Left lung (tissue), 14 donors: ENCODE measurements around the gene TTC16. TPM values are rescaled to one million over a fixed set of nuclear protein-coding genes. Genes with fewer than 3 reads are reported as not detected.

ENCODE experiments used
- ATAC-seq: fragments of 200-7000 bp; cut with Tn5 transposase; one replicate; pipeline ENCODE4 v1.9.1; 2020; ENCODE audit warnings: moderate library complexity
- DNase-seq, 4 donors: peaks; one replicate each; pipeline ENCODE4 v3.0.0-alpha.2; 2013 to 2020
- H3K27ac ChIP-seq, 2 donors: fragments of 200-600 bp; sonication (generic) in 1 of 2; one replicate each; pipeline versions ENCODE4 v1.5.0 to v1.8.0; 2020 to 2021
- H3K27me3 ChIP-seq, 2 donors: fragments of 200-600 bp; sonication (generic) in 1 of 2; one replicate each; pipeline versions ENCODE4 v1.5.0 to v1.8.0; 2020 to 2021
- H3K36me3 ChIP-seq, 2 donors: fragments of 200-600 bp; sonication (generic) in 1 of 2; one replicate each; pipeline versions ENCODE4 v1.5.0 to v1.8.0; 2020 to 2021
- H3K4me1 ChIP-seq, 2 donors: fragments of 200-600 bp; one replicate each; pipeline ENCODE4 v1.8.0; 2021
- H3K4me3 ChIP-seq, 2 donors: fragments of 200-600 bp; sonication (generic) in 1 of 2; one replicate each; pipeline versions ENCODE4 v1.5.0 to v1.8.0; 2020 to 2021; ENCODE audit warnings: mild to moderate bottlenecking in 1 of 2
- H3K9me3 ChIP-seq, 2 donors: fragments of 200-600 bp; sonication (generic) in 1 of 2; one replicate each; pipeline versions ENCODE4 v1.5.0 to v1.8.0; 2020 to 2021
- CTCF ChIP-seq, 2 donors: fragments of 200-600 bp; sonication (generic) in 1 of 2; IDR thresholded peaks; one replicate each; pipeline versions ENCODE4 v1.5.0 to v1.8.0; 2021; ENCODE audit warnings: antibody characterized with exemption in 2 of 2
- intact Hi-C, 2 donors: fragments of 100-400 bp; cut with DNase I; formaldehyde crosslinking; loops; one replicate each; pipeline versions ENCODE4 v1.11.2 to v1.14.2; 2022
- long read RNA-seq, 12 donors: library from polyadenylated mRNA in 2 of 12; unstranded in 2 of 12; transcript quantifications; one replicate each; pipeline ENCODE4 v2.0.0 and lab custom pipeline, GENCODE V29; 2019 to 2026
- polyA plus RNA-seq, 6 donors: library from polyadenylated mRNA; unstranded; fragments of 120-200 nt; gene quantifications; one replicate each; pipeline ENCODE4 v1.2.1, GENCODE V29; 2013; ENCODE audit not compliant: insufficient read length in 6 of 6
- total RNA-seq, 2 donors: library from RNA; stranded (reverse); fragmentation: NEBNext Ultra II Directional; extraction: Animal tissue kit (Norgen Biotek cat#: 25700); gene quantifications; one replicate each; pipeline ENCODE4 v1.2.1, GENCODE V29; 2021
- donor health status: DM: no; HTN: yes; CAD: no.
- donor health status: DM: no; HTN: no; CAD: no.

Gene TTC16
- total RNA-seq, result 1 to 10 TPM in 1 of 2 donors, under 1 TPM in 1; 0.15 to 1.0 TPM
- 1 to 10 TPM in 1 of 6 donors, under 1 TPM in 5; 0.29 to 1.4 (median 0.78) TPM for polyA plus RNA-seq
- long read RNA-seq, donor 1, result 0 reads
- long read RNA-seq, donor 2, result 0 reads
- long read RNA-seq, donor 3, result 0 reads
- long read RNA-seq, donor 4, result 0 reads
- long read RNA-seq, donor 5, result 0 reads
- long read RNA-seq, donor 6, result 0 reads
- long read RNA-seq, donor 7, result 0 reads
- long read RNA-seq, donor 8, result 0 reads
- long read RNA-seq, donor 9, result 0 reads
- long read RNA-seq, donor 10, partial matches to known transcripts, result 0 of 1 reads
- long read RNA-seq, donor 10, other reads (novel, unspliced or antisense), result 1 of 1 reads
- long read RNA-seq, donor 11, result 0 reads
- long read RNA-seq, donor 12, result 0 reads

- no peaks in the 10 kb centered on the region for H3K27me3 ChIP-seq
- intact Hi-C loops, result no loop called here
- H3K27ac ChIP-seq, result peak within 1 kb of the TSS; percentile 71 to 90
- peak; percentile 97 to 98 (median 98) for DNase-seq
- no peaks in the 10 kb centered on the region for H3K9me3 ChIP-seq
- no peaks in the 10 kb centered on the region for H3K36me3 ChIP-seq
- peaks cover 4 to 17% of the 10 kb centered on the region in 2 donors for H3K4me1 ChIP-seq
- ATAC-seq, result peak; percentile 98
- peak within 1 kb of the TSS; percentile 81 to 85 for H3K4me3 ChIP-seq
- no peak for TF ChIP-seq CTCF (IDR thresholded peaks at IDR 0.05)
Measured at GRCh38 chr9:127715470-127716337, at the start of gene TTC16, which contains the start of gene PTRH1. Gene TTC16, plus strand, starts transcription at chr9:127716079. Its CDS starts 67 bp downstream, at chr9:127716146. Gene PTRH1, minus strand, starts transcription at chr9:127715663. Its CDS starts 24 bp downstream, at chr9:127715639.

- H3K27ac ChIP-seq, result no peak overlapping the region
- H3K4me1 ChIP-seq, result no peaks in the 10 kb centered on the region
Measured at GRCh38 chr9:127667127-127667844, 48.6 kb upstream of the TTC16 start.

GRCh38 chr9:127667906-127668305 lies 48.0 kb upstream of the TTC16 start:
- Histone ChIP-seq H3K27me3 (no peaks in the 10 kb centered on the region), H3K27ac (no peak overlapping the region), H3K36me3 (peaks cover 0 to 70% of the 10 kb centered on the region in 2 donors), H3K4me1 (no peaks in the 10 kb centered on the region), H3K4me3 (no peak overlapping the region), H3K9me3 (no peaks in the 10 kb centered on the region)
- no peak for TF ChIP-seq CTCF (IDR thresholded peaks at IDR 0.05)
- ATAC-seq (no peak), DNase-seq (no peak)
- intact Hi-C loops, result no loop called here

More at GRCh38 chr9:127667127-127667844, 48.6 kb upstream of the TTC16 start:
- H3K27me3 ChIP-seq, result no peaks in the 10 kb centered on the region
- H3K36me3 ChIP-seq, result peaks cover 0 to 69% of the 10 kb centered on the region in 2 donors
- H3K9me3 ChIP-seq, result no peaks in the 10 kb centered on the region
- intact Hi-C loops, result no loop called here
- TF ChIP-seq CTCF (IDR thresholded peaks at IDR 0.05), result no peak
- ATAC-seq, result no peak
- no peak for DNase-seq
- no peak overlapping the region for H3K4me3 ChIP-seq

- H3K36me3 ChIP-seq, result peaks cover 0 to 60% of the 10 kb centered on the region in 2 donors
- TF ChIP-seq CTCF (IDR thresholded peaks at IDR 0.05), result no peak
- no peak overlapping the region for H3K27ac ChIP-seq
- intact Hi-C loops, result no loop called here
- H3K4me1 ChIP-seq, result no peaks in the 10 kb centered on the region
- no peak for DNase-seq
- no peaks in the 10 kb centered on the region for H3K27me3 ChIP-seq
- no peak overlapping the region for H3K4me3 ChIP-seq
- no peak for ATAC-seq
- H3K9me3 ChIP-seq, result no peaks in the 10 kb centered on the region
Measured at GRCh38 chr9:127673234-127673633, 42.6 kb upstream of the TTC16 start.
